B cell (primary cell): ENCODE data around the gene CRAMP1.

Experiments
- EZH2 ChIP-seq: IDR thresholded peaks from 2 replicates; pipeline ENCODE4 v1.6.1; 2012; ENCODE audit warnings: borderline replicate concordance, low read depth, mild to moderate bottlenecking, moderate library complexity, low read length; ENCODE audit not compliant: insufficient read depth, poor library complexity, severe bottlenecking
- TF ChIP-seq, protein P1 (sequence below): fragments of 200-600 bp; IDR thresholded peaks from one replicate; pipeline ENCODE4 v1.8.0; 2022; ENCODE audit warnings: antibody characterized with exemption, mild to moderate bottlenecking

DNA sequence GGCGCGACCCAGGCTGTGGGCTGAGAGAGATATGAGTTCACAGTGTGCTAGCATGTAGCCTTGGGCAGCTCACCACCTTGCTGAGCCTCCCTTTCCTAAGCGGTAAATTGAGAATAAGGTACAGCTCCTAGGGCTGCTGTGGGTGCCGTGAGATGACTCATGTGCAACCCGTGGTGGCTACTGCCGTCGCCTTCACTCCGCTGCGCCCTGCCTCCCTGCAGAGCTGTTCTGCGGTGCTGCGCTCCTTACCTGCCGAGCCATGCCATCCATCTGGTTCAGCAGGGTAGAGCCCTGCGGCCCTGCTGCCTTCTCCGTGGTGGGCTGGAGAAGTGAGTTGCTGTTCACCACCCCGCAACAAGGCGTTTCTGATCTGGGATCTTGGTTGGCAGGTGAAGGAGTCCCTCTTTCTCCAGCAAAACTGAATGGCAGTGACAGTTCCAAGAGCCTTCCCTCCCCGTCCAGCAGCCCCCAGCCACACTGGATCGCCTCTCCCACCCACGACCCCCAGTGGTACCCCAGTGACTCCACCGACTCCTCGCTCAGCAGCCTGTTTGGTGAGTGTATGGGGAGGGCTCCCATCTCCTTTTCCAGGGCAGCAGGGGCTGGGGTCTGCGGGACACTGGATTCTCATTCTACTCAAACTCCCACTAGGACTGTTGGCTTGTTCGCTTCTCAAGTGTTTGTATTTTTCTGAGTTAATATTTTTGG is 56.6 kb downstream of the CRAMP1 start:
- TF ChIP-seq, protein P1, sequence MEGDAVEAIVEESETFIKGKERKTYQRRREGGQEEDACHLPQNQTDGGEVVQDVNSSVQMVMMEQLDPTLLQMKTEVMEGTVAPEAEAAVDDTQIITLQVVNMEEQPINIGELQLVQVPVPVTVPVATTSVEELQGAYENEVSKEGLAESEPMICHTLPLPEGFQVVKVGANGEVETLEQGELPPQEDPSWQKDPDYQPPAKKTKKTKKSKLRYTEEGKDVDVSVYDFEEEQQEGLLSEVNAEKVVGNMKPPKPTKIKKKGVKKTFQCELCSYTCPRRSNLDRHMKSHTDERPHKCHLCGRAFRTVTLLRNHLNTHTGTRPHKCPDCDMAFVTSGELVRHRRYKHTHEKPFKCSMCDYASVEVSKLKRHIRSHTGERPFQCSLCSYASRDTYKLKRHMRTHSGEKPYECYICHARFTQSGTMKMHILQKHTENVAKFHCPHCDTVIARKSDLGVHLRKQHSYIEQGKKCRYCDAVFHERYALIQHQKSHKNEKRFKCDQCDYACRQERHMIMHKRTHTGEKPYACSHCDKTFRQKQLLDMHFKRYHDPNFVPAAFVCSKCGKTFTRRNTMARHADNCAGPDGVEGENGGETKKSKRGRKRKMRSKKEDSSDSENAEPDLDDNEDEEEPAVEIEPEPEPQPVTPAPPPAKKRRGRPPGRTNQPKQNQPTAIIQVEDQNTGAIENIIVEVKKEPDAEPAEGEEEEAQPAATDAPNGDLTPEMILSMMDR = no peak
- TF ChIP-seq EZH2 = no peak
